ENCODE results near the gene GABPA.
"Not testable (repeated sequence)": the region's sequence is repeated elsewhere in the genome, so short reads cannot be mapped to it uniquely, and the experiment has no call there.

The GABPA gene

DNA sequence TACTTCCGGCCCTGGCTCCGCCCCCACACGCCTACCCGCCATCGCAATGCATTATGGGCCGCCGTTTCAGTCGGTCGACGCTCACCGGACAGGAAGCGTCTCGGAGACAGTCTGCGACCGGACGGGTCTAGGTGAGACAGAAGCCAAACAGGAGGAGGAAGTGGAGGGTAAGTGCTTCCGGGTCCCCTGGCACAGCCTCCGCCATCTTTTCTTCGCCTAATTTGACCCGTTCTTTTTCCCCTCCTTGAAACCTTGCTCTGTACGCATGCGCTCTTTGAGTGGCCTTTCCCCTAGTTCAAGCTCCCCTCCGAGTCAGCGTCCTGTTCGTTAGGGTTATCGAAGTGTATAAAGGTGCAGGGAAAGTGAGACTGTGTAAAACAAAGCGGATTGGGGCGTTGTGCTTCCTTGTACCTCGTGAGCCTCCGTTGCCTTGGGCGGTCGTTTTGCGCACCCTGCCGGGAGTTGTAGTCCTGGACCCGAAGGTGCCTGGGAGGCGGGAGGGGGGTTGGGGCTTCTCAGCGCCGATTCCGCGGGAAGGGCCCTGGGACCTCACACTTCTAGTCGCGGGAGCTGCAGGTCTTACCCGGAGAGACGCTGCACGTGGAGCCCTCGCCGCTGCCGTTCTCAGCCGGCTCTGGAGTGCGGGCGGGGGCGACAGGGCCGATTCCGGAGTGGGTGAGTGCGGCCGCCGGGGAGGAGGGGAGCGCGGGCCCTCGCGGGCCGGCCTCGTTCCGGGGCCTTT, at the start of gene GABPA, which contains the start of gene ATP5PF:
TSS of gene GABPA (plus strand) at position 69 of the 742 bp plus-strand sequence. CDS start 6,627 bp downstream, outside the sequence.
TSS of gene ATP5PF (minus strand) at position 1 of the 742 bp plus-strand sequence. CDS start 5,110 bp downstream, outside the sequence.
- DNase-seq (ENCODE audit: low read depth in 2 of 2) = peak; percentile 95 to 98

DNA sequence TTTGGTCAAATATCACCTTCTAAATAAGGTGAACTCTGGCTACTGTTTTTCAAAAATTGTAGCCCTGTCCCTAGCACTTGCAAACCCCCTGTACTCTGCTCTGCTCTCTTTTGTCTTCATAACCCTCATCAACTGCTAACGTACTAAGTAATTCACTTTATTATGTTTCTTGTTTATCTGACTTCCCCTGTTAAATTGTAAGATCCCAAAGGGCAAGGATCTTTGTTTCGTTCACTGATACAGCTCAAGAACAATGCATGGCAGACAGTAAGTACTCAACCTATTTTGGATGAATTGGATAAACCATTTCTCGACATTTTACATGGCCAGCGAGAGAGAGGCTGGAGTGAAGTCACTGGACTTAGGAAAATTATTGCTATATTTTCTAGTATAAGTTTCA, 47.0 kb upstream of the GABPA start:
- no peak for DNase-seq (ENCODE audit: low read depth in 2 of 2)

DNA sequence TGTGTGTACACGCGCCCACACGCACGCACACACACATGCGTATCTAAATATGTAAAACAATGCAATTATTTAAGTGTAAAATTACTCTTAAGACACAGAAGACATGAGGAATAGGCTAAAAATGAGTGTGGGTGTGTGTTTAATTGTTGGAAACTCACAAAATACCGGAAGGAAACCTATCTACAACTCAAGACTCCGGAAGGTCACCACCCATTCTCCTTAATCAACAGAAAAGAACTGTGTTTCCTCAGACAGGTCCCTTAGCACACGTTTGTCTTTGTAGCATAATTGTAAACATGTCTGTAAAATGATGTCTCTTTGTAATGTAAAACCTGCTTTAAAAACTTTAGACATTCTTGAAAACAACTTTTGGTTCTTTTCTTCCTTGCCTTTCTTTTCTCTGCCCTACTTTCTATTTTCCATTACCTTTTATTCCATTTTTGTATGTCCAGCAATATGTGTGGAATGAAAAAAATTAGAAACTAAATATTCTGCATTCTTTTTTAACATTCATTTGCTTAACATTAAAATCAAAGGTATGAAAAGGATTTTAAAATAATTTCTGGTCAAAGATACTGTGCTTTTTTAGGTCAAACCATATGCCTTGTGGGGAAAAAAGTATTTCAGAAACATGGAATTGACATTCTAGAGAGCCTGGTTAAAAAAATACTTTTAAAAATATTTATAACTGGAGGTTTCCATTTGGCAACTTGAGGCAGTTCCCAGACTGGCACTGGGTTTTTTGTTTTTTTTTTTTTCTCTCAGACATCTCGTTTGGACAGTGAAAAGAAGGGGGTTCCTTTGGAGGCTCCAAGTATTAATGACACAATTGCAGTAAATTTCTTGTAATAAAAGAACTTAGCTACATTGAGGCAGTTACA, 46.3 kb upstream of the GABPA start:
- DNase-seq (ENCODE audit: low read depth in 2 of 2) = no peak

DNA sequence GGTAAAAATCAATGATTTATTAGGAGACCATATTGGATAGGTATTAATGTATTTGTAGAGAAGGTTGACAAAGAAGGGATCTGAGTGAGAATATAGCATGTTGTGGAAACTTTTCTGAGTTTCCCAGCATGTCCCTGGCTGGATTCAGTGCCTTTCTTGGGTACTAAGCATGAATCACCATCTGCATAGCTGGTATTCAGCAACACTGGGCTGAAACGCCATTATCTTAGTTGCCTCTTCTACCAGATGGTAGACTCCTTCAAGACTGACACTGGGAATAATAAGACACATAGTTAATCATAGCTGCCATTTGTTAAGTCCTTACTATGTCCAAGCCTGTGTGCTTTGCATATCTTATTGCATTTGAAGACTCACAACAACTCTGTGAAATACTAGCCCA, 45.5 kb upstream of the GABPA start:
- no peak for DNase-seq (ENCODE audit: low read depth in 2 of 2)

DNA sequence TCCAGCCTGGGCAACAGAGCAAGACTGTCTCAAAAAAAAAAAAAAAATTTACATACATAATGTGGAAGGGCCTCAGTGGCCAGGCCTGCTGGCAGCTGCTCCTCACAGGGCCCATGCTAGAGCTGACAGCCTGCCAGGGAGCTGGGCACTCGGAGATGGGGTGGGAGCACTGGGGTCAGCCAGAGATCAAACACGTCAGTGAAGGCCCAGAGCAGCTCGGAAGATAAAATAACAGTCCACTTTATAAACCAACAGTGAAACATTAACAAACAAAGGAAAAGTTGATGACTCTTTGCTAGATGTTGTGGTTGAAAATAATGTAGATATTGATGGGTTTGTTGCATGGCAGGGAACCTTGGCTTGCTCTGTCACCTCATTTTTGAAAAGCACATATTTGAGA, 42.8 kb upstream of the GABPA start:
- no peak for DNase-seq (ENCODE audit: low read depth in 2 of 2)

DNA sequence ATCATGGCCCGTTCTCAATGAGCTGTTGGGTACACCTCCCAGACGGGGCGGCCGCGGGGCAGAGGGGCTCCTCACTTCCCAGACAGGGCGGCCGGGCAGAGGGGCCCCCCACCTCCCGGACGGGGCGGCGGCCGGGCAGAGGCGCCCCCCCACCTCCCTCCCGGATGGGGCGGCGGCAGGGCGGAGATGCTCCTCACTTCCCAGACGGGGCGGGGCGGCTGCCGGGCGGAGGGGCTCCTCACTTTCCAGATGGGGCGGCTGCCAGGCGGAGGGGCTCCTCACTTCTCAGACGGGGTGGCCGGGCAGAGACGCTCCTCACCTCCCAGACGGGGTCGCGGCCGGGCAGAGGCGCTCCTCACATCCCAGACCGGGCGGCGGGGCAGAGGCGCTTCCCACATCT, 39.3 kb upstream of the GABPA start:
- DNase-seq (ENCODE audit: low read depth in 2 of 2) = not testable (repeated sequence)

DNA sequence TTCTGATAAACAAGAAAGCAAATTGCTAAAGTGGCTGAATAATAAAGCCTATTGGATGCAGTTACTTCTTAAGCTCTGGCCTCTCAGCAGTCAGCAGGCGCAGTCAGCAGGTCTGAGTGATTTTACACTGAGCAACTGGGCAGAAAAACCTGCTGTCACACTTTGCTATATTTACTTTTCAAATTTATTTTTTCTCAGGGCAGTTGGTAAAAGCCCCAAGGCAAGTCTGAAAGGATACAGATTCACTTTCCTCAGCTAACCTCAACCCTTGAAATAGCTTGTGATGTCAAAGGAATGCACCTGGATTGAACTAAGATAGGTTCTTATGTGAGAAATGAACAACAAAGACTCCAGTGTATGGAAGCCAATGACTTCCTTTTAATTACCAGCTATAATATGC, 34.0 kb upstream of the GABPA start:
- no peak for DNase-seq (ENCODE audit: low read depth in 2 of 2)

DNA sequence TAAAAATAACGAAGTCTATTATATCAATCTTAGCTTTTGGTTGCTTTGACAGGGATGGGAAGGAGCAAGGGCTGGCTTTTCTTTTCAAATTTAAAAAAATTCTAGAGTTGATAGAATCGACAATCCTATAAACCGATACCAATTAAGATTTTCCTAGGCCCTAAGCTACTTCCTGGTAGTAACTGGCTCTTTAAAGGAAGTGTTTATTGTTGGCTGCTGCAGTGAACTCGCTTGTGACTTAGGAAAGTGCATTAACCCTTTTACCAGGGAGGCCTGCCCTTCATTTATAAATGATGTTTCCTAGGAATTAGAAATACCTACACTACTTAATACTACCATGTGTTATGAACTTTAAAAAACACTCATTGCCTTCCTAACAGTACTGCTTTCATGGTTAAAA, 33.2 kb upstream of the GABPA start:
- no peak for DNase-seq (ENCODE audit: low read depth in 2 of 2)

DNA sequence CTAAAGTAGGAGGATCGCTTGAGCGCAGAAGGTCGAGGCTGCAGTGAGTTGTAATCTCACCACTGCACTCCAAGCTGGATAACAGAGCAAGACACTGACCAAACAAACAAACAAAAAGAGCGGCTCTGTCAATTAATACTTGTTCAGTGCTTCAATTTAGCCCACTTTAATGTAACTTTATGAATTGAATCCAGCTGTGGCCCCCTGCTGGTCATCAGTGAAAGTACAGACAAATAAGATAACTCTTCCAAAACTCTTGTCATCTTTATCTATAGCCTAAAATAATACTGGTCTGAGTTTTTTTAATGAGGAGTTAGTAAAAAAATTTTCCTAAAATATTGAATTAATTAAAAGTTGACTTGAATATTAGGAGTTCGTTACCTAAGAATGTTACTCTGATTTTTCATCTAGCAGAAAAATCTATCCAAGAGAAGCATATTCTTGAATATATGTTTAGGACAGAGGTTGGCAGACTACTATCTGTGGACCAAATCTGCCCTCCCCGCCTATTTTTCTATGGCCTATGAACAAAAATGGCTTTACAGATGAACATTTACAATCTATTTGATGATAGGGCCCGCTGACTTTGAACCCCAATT, 26.2 kb upstream of the GABPA start:
- DNase-seq (ENCODE audit: low read depth in 2 of 2) = peak; percentile 13 to 25

DNA sequence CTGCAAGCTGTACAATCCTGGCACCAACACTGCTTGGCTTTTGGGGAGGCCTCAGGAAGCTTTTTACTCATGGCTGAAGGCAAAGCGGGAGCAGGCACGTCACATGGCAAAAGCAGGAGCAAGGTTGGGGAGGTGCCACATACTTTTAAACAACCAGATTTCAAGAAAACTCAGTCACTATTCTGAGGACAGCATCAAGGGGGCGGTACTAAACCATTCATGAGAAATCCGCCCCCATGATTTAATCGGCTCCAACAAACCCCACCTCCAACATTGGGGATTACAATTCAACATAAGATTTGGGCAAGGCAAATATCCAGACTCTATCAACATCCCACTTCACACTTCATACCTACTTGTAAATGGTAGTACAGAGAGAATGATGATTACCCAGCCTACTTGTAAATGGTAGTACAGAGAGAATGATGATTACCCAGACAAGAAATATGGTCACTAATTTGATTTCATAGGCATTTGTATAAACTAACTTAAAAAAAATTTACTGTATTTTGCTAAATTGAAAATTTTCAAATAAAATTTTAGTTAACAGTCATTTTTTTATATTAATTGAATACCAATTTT, 25.0 kb upstream of the GABPA start:
- DNase-seq (ENCODE audit: low read depth in 2 of 2) = no peak

DNA sequence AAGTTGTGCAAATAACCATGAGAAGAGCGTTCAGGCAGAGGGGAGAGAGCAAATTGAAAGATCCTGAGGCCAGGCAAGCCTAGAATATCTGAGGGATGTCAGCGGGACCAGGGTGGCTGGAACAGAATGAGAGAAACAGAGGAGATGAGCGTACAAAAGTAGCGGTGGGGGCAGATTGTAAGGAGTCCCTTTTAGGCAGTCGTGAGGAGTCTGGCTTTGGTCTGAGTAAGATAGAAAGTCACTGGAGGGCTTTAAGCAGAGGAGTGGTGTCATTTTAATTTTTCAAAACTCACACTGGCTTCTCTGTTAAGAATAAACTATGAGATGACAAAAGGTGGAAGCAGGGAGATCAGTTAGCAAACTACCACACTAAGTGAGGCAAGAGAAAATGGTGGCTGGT, 24.2 kb upstream of the GABPA start:
- no peak for DNase-seq (ENCODE audit: low read depth in 2 of 2)

DNA sequence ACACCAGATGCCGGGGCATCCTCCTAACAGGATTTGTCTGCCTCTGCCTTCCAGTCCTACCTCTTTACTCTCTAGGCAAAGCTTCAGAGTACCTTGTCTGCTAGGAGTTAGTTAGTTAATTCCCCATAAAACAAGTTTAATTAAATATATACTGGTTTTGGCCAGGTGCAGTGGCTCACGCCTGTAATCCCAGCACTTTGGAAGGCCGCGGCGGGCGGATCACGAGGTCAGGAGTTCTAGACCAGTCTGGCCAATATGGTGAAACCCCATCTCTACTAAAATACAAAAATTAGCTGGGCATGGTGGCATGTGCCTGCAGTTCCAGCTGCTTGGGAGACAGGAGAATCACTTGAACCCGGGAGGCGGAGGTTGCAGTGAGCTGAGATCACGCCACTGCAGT, 20.7 kb upstream of the GABPA start:
- not testable (repeated sequence) for DNase-seq (ENCODE audit: low read depth in 2 of 2)

DNA sequence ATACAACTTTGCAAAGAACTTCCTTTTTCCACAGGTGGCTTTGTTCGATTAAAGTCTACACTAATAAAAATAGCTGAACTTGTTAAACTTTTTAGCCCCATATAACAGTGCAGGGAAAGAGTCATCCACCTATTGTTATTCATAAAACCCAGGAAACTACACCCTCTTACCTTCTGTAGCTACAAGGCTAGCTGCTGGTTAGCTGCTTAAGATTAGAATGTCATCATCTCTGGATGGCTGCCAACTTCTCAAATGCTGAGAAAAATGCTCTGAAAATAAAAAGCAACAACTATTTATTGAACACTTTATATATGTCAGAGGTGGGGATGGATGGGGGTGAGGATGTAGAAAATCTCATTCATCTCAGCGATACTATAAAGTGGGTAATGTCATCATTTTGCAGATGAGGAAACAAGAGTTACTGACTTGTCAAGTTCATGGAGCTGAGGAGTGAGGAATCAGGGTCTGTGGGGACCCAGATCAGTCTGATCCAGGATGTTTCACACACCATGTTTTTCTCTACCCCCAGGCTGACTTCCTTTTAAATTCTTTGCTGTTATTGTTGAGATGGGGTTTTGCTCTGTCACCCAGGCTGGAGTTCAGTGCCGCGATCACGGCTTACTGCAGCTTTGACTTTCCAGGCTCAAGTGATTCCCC, 17.2 kb upstream of the GABPA start:
- DNase-seq (ENCODE audit: low read depth in 2 of 2) = no peak

DNA sequence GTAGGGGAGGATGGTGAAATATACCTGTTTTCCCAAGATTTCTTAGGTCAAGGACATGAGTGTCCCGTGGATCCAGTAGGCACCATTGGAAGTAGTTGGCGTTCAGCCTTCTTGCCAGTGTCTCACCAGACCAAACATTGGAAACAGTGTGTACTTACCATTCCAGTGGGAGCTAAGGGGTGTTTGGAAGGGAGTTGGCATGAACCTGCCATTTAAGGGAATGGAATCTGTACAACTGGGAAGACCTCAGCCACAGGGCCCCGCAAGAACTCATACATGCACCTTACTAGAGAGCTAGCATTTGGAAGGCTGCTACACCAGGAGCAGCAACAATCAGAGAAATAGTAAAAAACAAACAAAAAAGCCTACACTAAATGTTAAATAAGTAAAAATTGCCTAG, 12.8 kb upstream of the GABPA start:
- no peak for DNase-seq (ENCODE audit: low read depth in 2 of 2)

DNA sequence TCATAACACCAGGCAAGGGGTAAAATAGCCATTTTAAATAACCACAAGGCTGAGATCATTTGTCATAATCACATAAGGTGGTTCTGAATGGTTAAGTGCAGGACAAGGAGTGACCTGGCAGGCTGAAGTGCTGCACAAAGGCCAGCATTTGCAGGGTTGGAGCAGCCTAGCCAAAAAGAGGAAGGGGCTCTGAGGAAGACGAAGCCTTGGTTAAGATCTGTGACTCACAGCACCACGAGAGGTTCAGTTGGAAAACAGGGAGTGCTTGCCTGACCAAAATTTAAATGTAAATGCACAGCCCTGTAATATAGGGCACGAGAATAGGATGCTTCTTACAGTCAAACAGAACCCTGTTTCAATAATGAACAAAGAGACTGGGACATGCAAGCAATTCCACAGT, 12.1 kb upstream of the GABPA start:
- no peak for DNase-seq (ENCODE audit: low read depth in 2 of 2)

DNA sequence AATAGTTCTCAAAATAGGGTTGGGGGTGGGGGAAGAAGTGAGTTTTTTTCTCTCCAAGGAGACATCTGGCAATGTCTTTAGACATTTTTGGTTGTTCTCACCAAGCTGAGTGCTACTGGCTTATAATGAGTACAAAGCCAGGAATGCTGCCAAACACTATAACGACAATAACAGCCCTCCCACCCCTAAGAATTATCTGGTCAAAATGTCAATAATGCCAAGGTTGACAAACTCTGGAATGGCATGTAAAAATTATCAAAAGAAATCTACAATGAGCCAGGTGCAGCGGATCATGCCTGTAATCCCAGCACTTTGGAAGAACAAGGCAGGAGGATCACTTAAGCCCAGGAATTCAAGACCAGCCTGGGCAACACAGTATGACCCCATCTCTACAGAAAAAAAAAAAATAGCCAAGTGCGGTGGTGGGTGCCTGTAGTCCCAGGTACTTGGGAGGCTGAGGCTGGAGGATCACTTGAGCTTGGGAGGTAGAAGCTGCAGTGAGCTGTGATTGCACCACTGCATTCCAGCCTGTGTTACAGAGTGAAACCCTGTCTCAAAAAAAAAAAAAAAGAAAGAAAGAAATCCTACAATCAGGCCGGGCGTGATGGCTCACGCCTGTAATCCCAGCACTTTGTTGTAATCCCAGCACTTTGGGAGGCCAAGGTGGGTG, 2.5 kb upstream of the GABPA start:
- DNase-seq (ENCODE audit: low read depth in 2 of 2) = no peak

DNA sequence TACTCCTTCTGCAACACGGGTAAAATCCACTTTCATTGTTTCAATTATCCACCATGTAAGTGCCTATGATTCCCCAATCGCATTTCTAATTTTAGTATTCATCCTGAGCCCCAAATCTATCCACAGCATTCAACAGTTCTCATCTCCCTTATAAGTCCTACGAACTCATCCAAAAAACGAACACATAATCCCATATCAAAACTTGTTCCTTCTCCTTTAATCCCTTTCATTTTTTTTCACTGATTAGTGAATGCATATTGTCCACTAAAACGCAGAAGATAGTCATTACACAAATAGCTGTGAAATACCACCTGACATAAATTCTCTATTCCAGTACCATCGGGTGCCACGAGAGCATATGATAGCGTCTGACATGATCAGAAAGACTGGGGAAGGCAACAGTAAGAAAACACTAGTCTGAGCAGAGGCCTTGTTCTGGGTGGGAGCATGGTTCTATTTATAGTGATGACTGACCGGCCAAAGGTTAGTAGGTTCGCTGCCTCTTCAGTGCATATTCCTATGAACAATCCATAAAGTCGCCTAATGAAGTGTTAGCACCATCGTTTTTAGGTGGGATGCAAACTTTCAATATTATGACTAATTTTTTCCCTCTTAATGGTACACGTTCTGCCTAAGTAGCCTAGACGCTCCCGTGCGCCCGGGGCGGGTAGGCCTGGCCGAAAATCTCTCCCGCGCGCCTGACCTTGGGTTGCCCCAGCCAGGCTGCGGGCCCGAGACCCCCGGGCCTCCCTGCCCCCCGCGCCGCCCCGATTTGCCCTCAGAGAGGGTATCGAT, 716 bp upstream of the GABPA start:
- peak; percentile 20 to 23 for DNase-seq (ENCODE audit: low read depth in 2 of 2)

DNA sequence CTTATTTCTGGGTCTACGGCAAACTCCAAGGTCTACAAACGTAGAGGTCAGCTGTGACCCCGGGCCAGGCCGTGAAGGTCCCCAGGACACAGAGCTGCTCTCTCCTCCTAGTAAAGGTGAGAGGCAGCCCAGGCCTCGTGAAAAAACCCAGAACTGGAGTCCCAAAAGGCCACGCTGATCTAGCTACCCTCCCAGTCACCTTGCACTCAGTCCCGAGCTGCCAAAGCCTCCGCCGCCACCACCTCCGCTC, 193 bp upstream of the GABPA start:
- no peak for DNase-seq (ENCODE audit: low read depth in 2 of 2)

DNA sequence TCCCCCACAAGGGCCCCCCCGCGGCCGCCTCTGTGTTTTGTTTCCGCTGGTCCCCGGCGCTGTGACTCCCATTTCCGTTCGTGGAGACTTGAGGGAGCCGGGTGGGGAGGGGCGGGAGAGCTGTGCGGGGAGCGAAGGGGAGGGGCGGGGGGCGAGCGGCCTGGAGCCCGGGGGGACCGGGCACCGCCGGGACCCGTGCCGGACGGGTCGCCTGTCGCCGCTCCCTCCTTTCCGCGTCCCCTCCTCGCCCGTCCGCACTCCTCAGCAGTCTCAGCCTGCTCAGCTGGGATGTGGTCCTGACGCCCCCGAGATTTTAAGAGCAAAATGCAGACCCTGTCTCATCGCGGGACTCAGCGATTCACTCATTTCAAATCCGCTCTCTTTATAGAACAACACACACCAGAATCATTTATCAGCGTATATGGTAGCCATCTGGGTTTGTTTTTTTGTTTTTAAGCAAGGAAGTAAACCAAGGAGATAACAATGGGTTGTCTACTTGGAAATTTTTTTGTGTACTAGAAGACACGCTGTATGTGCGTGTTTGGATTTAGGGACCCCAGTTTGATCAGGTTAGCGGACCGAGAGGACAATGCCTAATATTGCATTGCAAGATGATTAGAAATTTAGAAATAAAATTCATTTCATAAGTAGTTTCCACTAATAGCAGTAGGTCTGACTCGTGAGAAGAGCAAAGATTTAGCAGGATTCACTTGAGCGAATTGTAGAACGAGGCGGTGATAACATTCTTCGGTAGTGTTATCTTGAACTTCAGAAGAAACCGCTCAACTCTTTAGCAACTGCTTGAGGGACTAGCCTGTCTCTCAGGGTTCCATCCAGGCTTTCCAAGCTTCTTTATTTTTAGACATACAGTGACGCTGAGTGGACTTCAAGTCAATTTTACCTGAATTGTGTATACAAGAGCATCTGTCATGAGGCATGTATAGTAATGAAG, 1.1 kb downstream of the GABPA start:
- peak; percentile 67 to 73 for DNase-seq (ENCODE audit: low read depth in 2 of 2)

All from activated CD4-positive, alpha-beta T cell treated with anti-CD3 and anti-CD28 coated beads for 24 hours (primary cell).